Measurements from ENCODE around the gene PIPOX.

DNA sequence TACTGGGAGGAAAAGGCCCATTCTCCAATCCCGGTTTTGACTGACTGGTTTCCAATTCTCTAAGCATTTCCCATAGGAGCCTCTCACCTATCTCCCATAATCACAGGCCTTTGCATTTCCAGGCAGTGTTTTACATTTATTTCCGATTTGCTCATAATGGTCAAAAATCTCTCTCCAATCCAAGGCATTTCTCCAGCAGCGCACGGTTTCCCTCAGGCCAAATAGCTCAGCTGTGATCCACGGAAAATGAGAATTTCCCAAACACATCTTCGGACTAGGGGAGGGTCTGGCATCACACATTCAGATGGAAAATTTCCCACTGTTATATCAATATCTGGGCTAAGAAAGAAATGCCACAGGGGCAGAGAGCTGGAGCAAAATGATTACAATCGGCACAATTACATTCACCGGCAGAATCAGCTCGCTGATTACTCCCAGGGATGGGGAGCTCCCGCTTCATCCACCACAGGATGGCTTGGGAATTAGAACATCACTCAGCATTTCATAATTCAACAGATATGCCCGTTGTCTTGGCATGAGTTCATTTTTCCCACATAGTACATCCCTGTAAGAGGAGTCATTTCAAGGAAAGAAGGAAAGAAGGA is 6.7 kb downstream of the PIPOX start:
- TF ChIP-seq, protein P1, sequence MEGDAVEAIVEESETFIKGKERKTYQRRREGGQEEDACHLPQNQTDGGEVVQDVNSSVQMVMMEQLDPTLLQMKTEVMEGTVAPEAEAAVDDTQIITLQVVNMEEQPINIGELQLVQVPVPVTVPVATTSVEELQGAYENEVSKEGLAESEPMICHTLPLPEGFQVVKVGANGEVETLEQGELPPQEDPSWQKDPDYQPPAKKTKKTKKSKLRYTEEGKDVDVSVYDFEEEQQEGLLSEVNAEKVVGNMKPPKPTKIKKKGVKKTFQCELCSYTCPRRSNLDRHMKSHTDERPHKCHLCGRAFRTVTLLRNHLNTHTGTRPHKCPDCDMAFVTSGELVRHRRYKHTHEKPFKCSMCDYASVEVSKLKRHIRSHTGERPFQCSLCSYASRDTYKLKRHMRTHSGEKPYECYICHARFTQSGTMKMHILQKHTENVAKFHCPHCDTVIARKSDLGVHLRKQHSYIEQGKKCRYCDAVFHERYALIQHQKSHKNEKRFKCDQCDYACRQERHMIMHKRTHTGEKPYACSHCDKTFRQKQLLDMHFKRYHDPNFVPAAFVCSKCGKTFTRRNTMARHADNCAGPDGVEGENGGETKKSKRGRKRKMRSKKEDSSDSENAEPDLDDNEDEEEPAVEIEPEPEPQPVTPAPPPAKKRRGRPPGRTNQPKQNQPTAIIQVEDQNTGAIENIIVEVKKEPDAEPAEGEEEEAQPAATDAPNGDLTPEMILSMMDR (IDR thresholded peaks at IDR 0.05): no peak
- no peak for TF ChIP-seq POLR2A (IDR thresholded peaks at IDR 0.05)
